Lower leg skin (tissue), 4 donors: ENCODE measurements around the gene RND2. TPM values are rescaled to one million over a fixed set of nuclear protein-coding genes. Genes with fewer than 3 reads are reported as not detected.

ENCODE experiments used
- DNase-seq, 2 donors: peaks; one replicate each; pipeline ENCODE4 v3.0.0-alpha.2; 2019; ENCODE audit warnings: low spot score in 2 of 2
- H3K4me3 ChIP-seq: fragments of 200-600 bp; sonication (generic); 2 replicates; pipeline ENCODE4 v1.5.1; 2017; ENCODE audit warnings: mild to moderate bottlenecking, low read depth; ENCODE audit not compliant: poor library complexity, severe bottlenecking
- POLR2A ChIP-seq, 2 donors: fragments of 450-650 bp; IDR thresholded peaks; one replicate each; pipeline ENCODE4 v1.6.1; 2016 to 2017; ENCODE audit warnings: antibody characterized with exemption in 2 of 2, mild to moderate bottlenecking in 1 of 2, moderate library complexity in 1 of 2
- WGBS, 2 donors: methylation state at CpG; one replicate each; pipeline ENCODE4 v1.1.5; 2018; 5-methylcytosine and 5-hydroxymethylcytosine counted together
- intact Hi-C: fragments of 100-400 bp; cut with DNase I; formaldehyde crosslinking; loops from one replicate; pipeline ENCODE4 v1.15.0; 2023; ENCODE audit warnings: low total_unique reads
- total RNA-seq, 4 donors: library from RNA; depleted of rRNA; stranded (reverse); fragments of >200 nt; gene quantifications; one replicate each; pipeline ENCODE4 v1.1.0, GENCODE V29; 2016
- TF ChIP-seq, protein P1 (sequence below), 3 donors: fragments of 450-650 bp; IDR thresholded peaks; one replicate each; pipeline ENCODE4 v1.5.1; 2016; ENCODE audit warnings: antibody characterized with exemption in 3 of 3, mild to moderate bottlenecking in 3 of 3, moderate library complexity in 2 of 3

The RND2 gene
- total RNA-seq, 4 donors from 2014 or later: 0.65 to 2.7 (median 1.0) TPM

GRCh38 chr17:43070872-43071271 is 45.8 kb downstream of the RND2 start:
- no peak for DNase-seq
- WGBS, 2 donors: 80 to 90% methylated on average over 1 of the region's 1 CpG
- no peak overlapping the region for H3K4me3 ChIP-seq
- no peak for TF ChIP-seq POLR2A (IDR thresholded peaks at IDR 0.05)
- TF ChIP-seq, protein P1, sequence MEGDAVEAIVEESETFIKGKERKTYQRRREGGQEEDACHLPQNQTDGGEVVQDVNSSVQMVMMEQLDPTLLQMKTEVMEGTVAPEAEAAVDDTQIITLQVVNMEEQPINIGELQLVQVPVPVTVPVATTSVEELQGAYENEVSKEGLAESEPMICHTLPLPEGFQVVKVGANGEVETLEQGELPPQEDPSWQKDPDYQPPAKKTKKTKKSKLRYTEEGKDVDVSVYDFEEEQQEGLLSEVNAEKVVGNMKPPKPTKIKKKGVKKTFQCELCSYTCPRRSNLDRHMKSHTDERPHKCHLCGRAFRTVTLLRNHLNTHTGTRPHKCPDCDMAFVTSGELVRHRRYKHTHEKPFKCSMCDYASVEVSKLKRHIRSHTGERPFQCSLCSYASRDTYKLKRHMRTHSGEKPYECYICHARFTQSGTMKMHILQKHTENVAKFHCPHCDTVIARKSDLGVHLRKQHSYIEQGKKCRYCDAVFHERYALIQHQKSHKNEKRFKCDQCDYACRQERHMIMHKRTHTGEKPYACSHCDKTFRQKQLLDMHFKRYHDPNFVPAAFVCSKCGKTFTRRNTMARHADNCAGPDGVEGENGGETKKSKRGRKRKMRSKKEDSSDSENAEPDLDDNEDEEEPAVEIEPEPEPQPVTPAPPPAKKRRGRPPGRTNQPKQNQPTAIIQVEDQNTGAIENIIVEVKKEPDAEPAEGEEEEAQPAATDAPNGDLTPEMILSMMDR (IDR thresholded peaks at IDR 0.05): no peak
- intact Hi-C loops: no loop called here

- 93 to 97% methylated on average over 4 of the region's 4 CpGs for WGBS, 2 donors
- TF ChIP-seq, protein P1 (IDR thresholded peaks at IDR 0.05): no peak
- no peak for TF ChIP-seq POLR2A (IDR thresholded peaks at IDR 0.05)
- H3K4me3 ChIP-seq: no peak overlapping the region
- intact Hi-C loops: no loop called here
- no peak for DNase-seq
These were observed 49.8 kb downstream of the RND2 start for GRCh38 chr17:43074869-43075268.

DNA sequence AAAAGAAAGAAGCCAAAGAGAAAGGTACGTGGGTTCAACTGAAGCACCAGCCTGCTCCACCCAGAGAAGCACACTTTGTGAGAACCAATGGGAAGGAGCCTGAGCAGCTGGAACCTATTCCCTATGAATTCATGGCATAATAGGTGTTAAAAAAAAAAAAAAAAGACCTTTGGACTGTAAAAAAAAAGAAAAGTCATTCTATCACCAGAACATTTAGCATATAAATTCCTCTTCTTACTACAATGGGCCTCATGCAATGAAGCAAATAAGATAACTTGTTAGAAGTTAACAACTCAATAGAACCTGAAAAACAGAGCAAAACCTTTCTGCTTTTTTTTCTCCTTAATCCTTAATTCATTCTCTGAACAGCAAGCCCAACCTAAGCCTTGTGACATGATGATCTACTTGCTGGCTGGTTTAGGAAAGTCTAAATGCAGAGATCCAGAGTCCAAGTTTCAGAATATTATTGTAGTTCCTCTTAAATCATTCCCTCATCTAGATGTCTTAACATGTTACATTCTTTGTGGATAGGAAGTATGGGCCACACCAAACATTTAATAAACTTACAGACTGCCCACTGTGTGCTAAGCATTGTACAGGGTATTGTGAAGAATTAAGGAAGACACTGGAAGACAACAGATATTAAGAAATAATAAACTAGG is 54.7 kb downstream of the RND2 start:
- DNase-seq: no peak
- no peak overlapping the region for H3K4me3 ChIP-seq
- WGBS, 2 donors: 34 to 58% methylated on average over 1 of the region's 1 CpG
- TF ChIP-seq, protein P1 (IDR thresholded peaks at IDR 0.05): no peak
- TF ChIP-seq POLR2A (IDR thresholded peaks at IDR 0.05): no peak
- intact Hi-C loops: no loop called here

Other genes starting within 250 kb of the RND2 start
- gene WNK4, start 244.6 kb upstream of the RND2 start, total RNA-seq: 1 to 10 TPM in 1 of 4 donors, under 1 TPM in 1, not detected in 2; 0.62 to 1.0 TPM
- 10 to 100 TPM; 40.7 to 64.0 (median 61.1) TPM for gene COA3, start 226.5 kb upstream of the RND2 start, total RNA-seq
- 1 to 10 TPM in 1 of 4 donors, under 1 TPM in 1, not detected in 2; 0.17 to 1.4 TPM for gene CNTD1, start 226.4 kb upstream of the RND2 start, total RNA-seq
- 100 to 1,000 TPM in 2 of 4 donors, 10 to 100 TPM in 2; 70.7 to 113 (median 93.0) TPM for gene BECN1, start 200.9 kb upstream of the RND2 start, total RNA-seq
- 10 to 100 TPM; 56.2 to 82.0 (median 75.1) TPM for gene PSME3, start 191.8 kb upstream of the RND2 start, total RNA-seq
- gene AOC2, start 180.7 kb upstream of the RND2 start, total RNA-seq: 1 to 10 TPM in 3 of 4 donors, under 1 TPM in 1; 0.52 to 2.4 (median 1.2) TPM
- gene AOC3, start 174.0 kb upstream of the RND2 start, total RNA-seq: 10 to 100 TPM in 1 of 4 donors, 1 to 10 TPM in 3; 4.7 to 11.2 (median 8.1) TPM
- not detected for gene G6PC1, start 124.4 kb upstream of the RND2 start, total RNA-seq
- gene AARSD1, start 60.8 kb upstream of the RND2 start, total RNA-seq: 10 to 100 TPM; 10.3 to 21.7 (median 17.2) TPM
- 1 to 10 TPM in 1 of 4 donors, under 1 TPM in 1, not detected in 2; 0.19 to 1.8 TPM for gene PTGES3L, start 45.2 kb upstream of the RND2 start, total RNA-seq
- gene RUNDC1, start 44.7 kb upstream of the RND2 start, total RNA-seq: 10 to 100 TPM; 12.6 to 16.0 (median 13.0) TPM
- gene RPL27, start 26.8 kb upstream of the RND2 start, total RNA-seq: 1,000 to 10,000 TPM; 1,091 to 1,783 (median 1,434) TPM
- gene IFI35, start 18.4 kb upstream of the RND2 start, total RNA-seq: 10 to 100 TPM in 3 of 4 donors, 1 to 10 TPM in 1; 7.6 to 18.5 (median 16.9) TPM
- 100 to 1,000 TPM; 209 to 329 (median 254) TPM for gene VAT1, start 2.8 kb upstream of the RND2 start, total RNA-seq
- 1 to 10 TPM; 4.5 to 7.6 (median 5.8) TPM for gene BRCA1, start 100.1 kb downstream of the RND2 start, total RNA-seq
- gene NBR1, start 146.0 kb downstream of the RND2 start, total RNA-seq: 100 to 1,000 TPM in 1 of 4 donors, 10 to 100 TPM in 3; 84.3 to 101 (median 91.4) TPM
- 1 to 10 TPM in 3 of 4 donors, under 1 TPM in 1; 0.57 to 4.6 (median 1.4) TPM for gene TMEM106A, start 186.6 kb downstream of the RND2 start, total RNA-seq
- gene CCDC200, start 203.4 kb downstream of the RND2 start, total RNA-seq: not detected
- gene RNU2-1, start 208.7 kb downstream of the RND2 start, total RNA-seq: not detected